IPS-20b (cell line): ENCODE results near the gene MTUS2.

Experiments
- H3K27ac ChIP-seq: one replicate; pipeline ENCODE4 v1.5.1; 2013; ENCODE audit warnings: low read length
- H3K27me3 ChIP-seq: 2 replicates; pipeline ENCODE4 v1.6.1; 2013; ENCODE audit warnings: mild to moderate bottlenecking, low read length, inconsistent platforms; ENCODE audit not compliant: insufficient read depth
- H3K36me3 ChIP-seq: 2 replicates; pipeline ENCODE4 v1.6.1; 2013; ENCODE audit warnings: low read depth, mild to moderate bottlenecking, inconsistent platforms, low read length, moderate library complexity; ENCODE audit not compliant: insufficient read depth
- H3K4me1 ChIP-seq: 2 replicates; pipeline ENCODE4 v1.6.1; 2013; ENCODE audit warnings: mild to moderate bottlenecking, control low read depth, inconsistent platforms, low read length, moderate library complexity; ENCODE audit not compliant: insufficient read depth
- H3K4me3 ChIP-seq: 2 replicates; pipeline ENCODE4 v1.5.1; 2013; ENCODE audit warnings: mild to moderate bottlenecking, low read length, inconsistent platforms
- H3K9ac ChIP-seq: 2 replicates; pipeline ENCODE4 v1.6.1; 2013; ENCODE audit warnings: low read depth, mild to moderate bottlenecking, inconsistent platforms, low read length, moderate library complexity
- H3K9me3 ChIP-seq: 2 replicates; pipeline ENCODE4 v1.6.1; 2013; ENCODE audit warnings: mild to moderate bottlenecking, low read depth, low read length, inconsistent platforms; ENCODE audit not compliant: insufficient read depth

Gene MTUS2

GRCh38 chr13:29101409-29101808, 281.3 kb downstream of the MTUS2 start:
- Histone ChIP-seq H3K27me3 (no peaks in the 10 kb centered on the region), H3K9ac (no peak overlapping the region), H3K27ac (no peak overlapping the region), H3K4me1 (no peaks in the 10 kb centered on the region), H3K4me3 (no peak overlapping the region), H3K9me3 (no peaks in the 10 kb centered on the region), H3K36me3 (no peaks in the 10 kb centered on the region)

GRCh38 chr13:29101905-29102304, 281.8 kb downstream of the MTUS2 start:
- Histone ChIP-seq H3K36me3 (no peaks in the 10 kb centered on the region), H3K9ac (no peak overlapping the region), H3K27me3 (no peaks in the 10 kb centered on the region), H3K4me3 (no peak overlapping the region), H3K9me3 (no peaks in the 10 kb centered on the region), H3K4me1 (no peaks in the 10 kb centered on the region), H3K27ac (no peak overlapping the region)

- no peak overlapping the region for H3K4me3 ChIP-seq
- H3K9ac ChIP-seq, result no peak overlapping the region
- H3K27me3 ChIP-seq, result no peaks in the 10 kb centered on the region
- no peaks in the 10 kb centered on the region for H3K9me3 ChIP-seq
- H3K4me1 ChIP-seq, result no peaks in the 10 kb centered on the region
- H3K27ac ChIP-seq, result no peak overlapping the region
- no peaks in the 10 kb centered on the region for H3K36me3 ChIP-seq
Measured at GRCh38 chr13:29103065-29103800, 283.1 kb downstream of the MTUS2 start.

DNA sequence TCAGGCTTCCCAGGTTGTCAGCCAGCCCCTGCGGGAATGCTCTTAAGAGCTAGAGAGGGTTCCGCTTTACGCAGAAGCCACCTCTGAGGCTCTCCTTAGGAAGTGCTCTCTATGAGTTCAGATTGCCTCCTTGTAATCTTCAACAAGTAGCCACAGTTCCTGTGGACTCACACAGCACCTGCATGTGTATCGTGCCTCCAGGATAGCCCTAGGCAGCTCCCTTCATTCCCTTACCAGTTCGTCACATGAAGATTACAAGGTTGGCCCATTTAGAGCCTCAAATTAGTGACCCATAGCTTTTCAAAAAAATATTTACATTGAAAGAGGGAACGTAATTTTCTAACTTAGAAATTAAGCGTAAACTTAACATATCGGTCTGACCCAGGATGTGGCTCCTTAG, 284.3 kb downstream of the MTUS2 start:
- Histone ChIP-seq H3K27ac (no peak overlapping the region), H3K36me3 (no peaks in the 10 kb centered on the region), H3K4me3 (no peak overlapping the region), H3K9ac (no peak overlapping the region), H3K4me1 (no peaks in the 10 kb centered on the region), H3K9me3 (no peaks in the 10 kb centered on the region), H3K27me3 (no peaks in the 10 kb centered on the region)

- H3K27ac ChIP-seq, result no peak overlapping the region
- no peaks in the 10 kb centered on the region for H3K4me1 ChIP-seq
- no peak overlapping the region for H3K4me3 ChIP-seq
- H3K9ac ChIP-seq, result no peak overlapping the region
- no peaks in the 10 kb centered on the region for H3K36me3 ChIP-seq
- H3K9me3 ChIP-seq, result no peaks in the 10 kb centered on the region
- no peaks in the 10 kb centered on the region for H3K27me3 ChIP-seq
Measured at GRCh38 chr13:29105779-29106178, 285.6 kb downstream of the MTUS2 start.

DNA sequence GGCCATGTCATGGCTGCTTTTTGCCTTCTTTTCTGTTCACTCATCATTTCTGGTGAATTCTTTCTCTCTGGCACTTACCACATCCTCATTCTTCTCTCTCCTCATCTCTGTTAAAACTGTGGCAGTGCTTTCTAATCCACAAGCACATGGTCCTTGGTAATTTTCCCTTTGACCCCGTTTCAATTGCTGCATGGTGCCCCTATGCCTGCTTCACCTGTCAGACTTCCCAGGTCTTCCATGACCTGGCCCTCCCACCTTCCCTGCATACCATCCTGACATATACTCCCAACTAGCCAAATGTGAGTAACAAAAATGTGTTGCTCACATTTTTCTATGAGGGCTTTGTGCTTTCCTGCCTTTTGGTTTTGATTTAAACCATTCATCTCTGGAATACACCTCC, 286.5 kb downstream of the MTUS2 start:
- Histone ChIP-seq H3K27ac (no peak overlapping the region), H3K9ac (no peak overlapping the region), H3K36me3 (no peaks in the 10 kb centered on the region), H3K4me1 (no peaks in the 10 kb centered on the region), H3K27me3 (no peaks in the 10 kb centered on the region), H3K9me3 (no peaks in the 10 kb centered on the region), H3K4me3 (no peak overlapping the region)

- no peaks in the 10 kb centered on the region for H3K4me1 ChIP-seq
- no peak overlapping the region for H3K27ac ChIP-seq
- no peaks in the 10 kb centered on the region for H3K9me3 ChIP-seq
- H3K27me3 ChIP-seq, result no peaks in the 10 kb centered on the region
- H3K4me3 ChIP-seq, result no peak overlapping the region
- no peaks in the 10 kb centered on the region for H3K36me3 ChIP-seq
- H3K9ac ChIP-seq, result no peak overlapping the region
Measured at GRCh38 chr13:29108068-29108786, 288.1 kb downstream of the MTUS2 start.

- no peaks in the 10 kb centered on the region for H3K9me3 ChIP-seq
- no peaks in the 10 kb centered on the region for H3K36me3 ChIP-seq
- H3K4me1 ChIP-seq, result no peaks in the 10 kb centered on the region
- no peak overlapping the region for H3K9ac ChIP-seq
- no peak overlapping the region for H3K27ac ChIP-seq
- H3K4me3 ChIP-seq, result no peak overlapping the region
- H3K27me3 ChIP-seq, result no peaks in the 10 kb centered on the region
Measured at GRCh38 chr13:29109987-29110386, 289.8 kb downstream of the MTUS2 start.

GRCh38 chr13:29111446-29111845, 291.3 kb downstream of the MTUS2 start:
- Histone ChIP-seq H3K9me3 (no peaks in the 10 kb centered on the region), H3K9ac (no peak overlapping the region), H3K4me3 (no peak overlapping the region), H3K36me3 (no peaks in the 10 kb centered on the region), H3K27me3 (no peaks in the 10 kb centered on the region), H3K27ac (no peak overlapping the region), H3K4me1 (no peaks in the 10 kb centered on the region)

DNA sequence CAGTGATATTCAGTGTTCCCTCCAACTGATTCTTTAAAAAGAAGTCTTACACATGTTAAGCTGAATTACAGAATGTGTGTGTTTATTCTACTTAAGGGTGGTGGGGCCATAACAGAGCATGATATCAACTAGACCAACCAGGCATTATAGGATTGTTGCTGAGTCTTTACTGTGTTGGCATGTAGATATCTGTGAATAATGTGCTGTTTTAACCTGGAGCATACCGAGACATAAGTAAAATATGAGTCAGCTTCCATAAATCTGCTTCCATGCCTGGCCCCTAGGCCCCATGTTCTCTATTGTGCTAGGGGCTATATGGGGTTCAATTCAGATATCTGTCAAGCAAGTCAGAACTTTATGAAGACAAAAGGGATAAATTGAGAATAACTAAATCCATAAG, 295.7 kb downstream of the MTUS2 start:
- H3K4me1 ChIP-seq, result no peaks in the 10 kb centered on the region
- H3K27me3 ChIP-seq, result no peaks in the 10 kb centered on the region
- H3K9ac ChIP-seq, result no peak overlapping the region
- no peak overlapping the region for H3K27ac ChIP-seq
- no peaks in the 10 kb centered on the region for H3K36me3 ChIP-seq
- H3K9me3 ChIP-seq, result no peaks in the 10 kb centered on the region
- no peak overlapping the region for H3K4me3 ChIP-seq

DNA sequence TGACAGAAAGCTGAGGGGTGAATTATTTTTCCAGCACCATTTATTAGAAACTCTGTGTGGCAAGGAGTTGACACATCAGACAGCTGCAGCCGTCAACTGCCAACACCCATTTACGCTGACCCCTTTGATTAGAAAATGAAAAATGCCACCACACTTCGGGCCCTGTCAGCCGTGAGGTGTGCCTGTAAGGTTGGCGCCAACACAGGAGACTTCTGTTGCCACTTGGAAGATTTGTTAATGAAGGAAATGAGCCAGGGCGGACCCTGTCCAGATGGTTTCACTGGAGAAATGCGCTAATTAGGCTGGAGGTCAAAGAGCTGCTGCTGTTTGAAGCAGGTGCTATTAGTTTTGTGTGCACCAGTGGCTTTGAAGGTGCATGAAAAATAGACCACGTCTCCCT, 297.5 kb downstream of the MTUS2 start:
- no peaks in the 10 kb centered on the region for H3K27me3 ChIP-seq
- no peaks in the 10 kb centered on the region for H3K9me3 ChIP-seq
- H3K4me1 ChIP-seq, result no peaks in the 10 kb centered on the region
- H3K4me3 ChIP-seq, result no peak overlapping the region
- H3K27ac ChIP-seq, result no peak overlapping the region
- no peaks in the 10 kb centered on the region for H3K36me3 ChIP-seq
- H3K9ac ChIP-seq, result no peak overlapping the region

DNA sequence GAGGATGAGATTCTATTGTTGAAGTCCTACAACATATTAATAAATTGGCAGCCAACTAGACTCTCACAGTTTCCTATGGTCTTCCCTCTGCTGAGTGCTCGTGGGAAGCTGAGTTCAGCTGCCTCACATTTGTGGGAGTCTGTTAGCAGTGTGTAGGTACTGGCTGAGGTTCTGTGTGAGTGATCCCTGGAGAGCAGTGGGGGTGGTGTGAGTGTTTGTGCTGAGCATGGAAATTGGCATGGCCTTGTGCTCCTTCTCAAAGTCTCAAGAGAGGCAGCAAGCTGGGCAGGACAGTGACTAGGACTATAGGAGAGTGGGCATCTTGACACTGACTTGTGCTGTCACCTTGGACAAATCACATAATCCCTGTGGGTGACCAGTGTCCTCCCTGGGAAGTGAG, 298.3 kb downstream of the MTUS2 start:
- Histone ChIP-seq H3K27me3 (no peaks in the 10 kb centered on the region), H3K9ac (no peak overlapping the region), H3K36me3 (no peaks in the 10 kb centered on the region), H3K9me3 (no peaks in the 10 kb centered on the region), H3K4me3 (no peak overlapping the region), H3K4me1 (no peaks in the 10 kb centered on the region), H3K27ac (no peak overlapping the region)
